Pancreas (tissue), 10 donors: ENCODE results near the gene PAX5. TPM values are rescaled to one million over a fixed set of nuclear protein-coding genes. Genes with fewer than 3 reads are reported as not detected.

Source experiments
- ATAC-seq, 4 donors: fragments of 200-7000 bp; cut with Tn5 transposase; one replicate each; pipeline versions ENCODE4 v1.8.0 to v1.9.1; 2020; ENCODE audit warnings: mild to moderate bottlenecking in 4 of 4, moderate library complexity in 4 of 4
- DNase-seq, 6 donors: peaks; one replicate each; pipeline ENCODE4 v3.0.0-alpha.2; 2020
- FAIRE-seq: peaks from 2 replicates; lab custom pipeline; 2012; peaks lifted over from hg19 to GRCh38; lab: Jason Lieb, UNC
- H3K27ac ChIP-seq, 4 donors: fragments of 200-600 bp; sonication (generic); 1 replicate in 3 of 4; 2 replicates in 1 of 4; pipeline versions ENCODE4 v1.5.0 to v1.8.0; 2020
- H3K27me3 ChIP-seq, 4 donors: fragments of 200-600 bp; one replicate each; pipeline ENCODE4 v1.8.0; 2021
- H3K36me3 ChIP-seq, 3 donors: fragments of 200-600 bp; sonication (generic) in 1 of 3; one replicate each; pipeline versions ENCODE4 v1.5.0 to v1.8.0; 2020 to 2021
- H3K4me1 ChIP-seq, 3 donors: fragments of 200-600 bp; one replicate each; pipeline ENCODE4 v1.8.0; 2021
- H3K4me3 ChIP-seq, 4 donors: fragments of 200-600 bp; sonication (generic) in 2 of 4; one replicate each; pipeline versions ENCODE4 v1.5.0 to v1.8.0; 2020 to 2021
- H3K9me3 ChIP-seq, 4 donors: fragments of 200-600 bp; one replicate each; pipeline ENCODE4 v1.8.0; 2021
- WGBS, 2 donors: extraction: QIAGEN DNeasy Blood & Tissue Kit; methylation state at CpG; one replicate each; pipeline ENCODE4 v1.1.7; 2013; 5-methylcytosine and 5-hydroxymethylcytosine counted together
- intact Hi-C, 3 donors: fragments of 100-400 bp; cut with DNase I; formaldehyde crosslinking; loops; one replicate each; pipeline versions ENCODE4 v1.11.1 to v1.14.2; 2022
- polyA plus RNA-seq, 2 donors: library from polyadenylated mRNA; stranded (reverse); fragments of 200-250 nt; gene quantifications; one replicate each; pipeline ENCODE4 v1.2.3, GENCODE V29; 2013
- total RNA-seq, 6 donors: library from RNA; stranded (reverse); fragmentation: NEBNext Ultra II Directional in 4 of 6; extraction: Animal tissue kit (Norgen Biotek cat#: 25700) in 4 of 6; gene quantifications; one replicate each; pipeline versions ENCODE4 v1.2.1 to v1.2.4, GENCODE V29; 2021 to 2023
- TF ChIP-seq, protein P1 (sequence below), 4 donors: fragments of 200-600 bp; sonication (generic) in 3 of 4; IDR thresholded peaks; one replicate each; pipeline versions ENCODE4 v1.5.0 to v1.8.0; 2021; ENCODE audit warnings: antibody characterized with exemption in 4 of 4
- donor health status: healthy with polysubstance abuse.
- donor health status: DM: no; HTN: no; CAD: no; lungs with moderate emphysema.
- donor health status: DM: no; HTN: no; CAD: no.
- donor health status: control.
- donor health status: control.
- donor health status: Bipolar disorder and iron deficiency.
- donor health status: DM: yes; HTN: yes; CAD: no.
- donor health status: DM: no; HTN: no; CAD: no.
- donor health status: DM: no; HTN: no; CAD: no.
- donor health status: DM: yes; HTN: yes; CAD: no.

PAX5 gene
- total and polyA plus RNA-seq, 8 donors = under 0.01 to 0.35 (median 0.28) TPM; not detected in 1

DNA sequence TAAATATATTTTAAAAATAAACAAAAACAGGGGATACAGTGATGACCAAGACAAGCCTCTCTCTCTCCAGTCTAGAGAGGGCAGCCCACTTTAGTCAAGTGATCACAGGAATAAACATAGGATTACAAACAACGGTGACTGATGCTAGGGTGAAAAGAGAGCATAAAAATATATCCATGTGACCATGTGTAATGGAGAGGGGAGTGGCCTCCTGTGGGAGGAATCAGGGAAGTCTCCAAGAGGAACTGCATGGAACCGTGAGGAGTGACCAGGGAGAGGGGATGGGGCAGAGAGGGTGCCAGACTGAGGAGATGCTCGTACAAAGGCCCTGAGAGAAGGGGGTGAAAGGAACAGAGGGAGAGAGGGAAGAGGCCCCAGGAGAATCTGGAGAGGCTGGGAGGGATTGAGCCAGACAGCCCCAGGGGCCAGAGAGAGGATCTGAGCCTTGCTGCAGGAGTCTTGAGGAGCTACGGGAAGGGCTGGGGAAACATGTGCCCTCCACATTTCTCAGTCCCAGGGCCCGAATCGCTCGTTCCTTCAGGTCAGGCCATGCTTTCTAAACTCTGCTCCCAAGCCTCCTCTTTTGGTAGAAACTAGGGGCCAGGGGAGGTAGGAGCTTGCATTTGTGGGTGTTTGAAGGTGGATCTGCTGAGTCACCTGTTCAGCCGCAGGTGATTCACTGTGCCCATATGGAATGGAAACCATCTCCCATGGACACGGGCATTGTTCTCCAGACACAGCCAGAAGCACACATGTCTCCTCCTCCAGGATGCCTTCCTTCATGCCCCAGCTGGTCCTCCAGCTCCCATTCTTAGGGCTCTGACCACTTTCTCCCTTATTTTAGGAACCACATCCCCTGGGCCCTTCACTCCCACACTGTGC, 63.8 kb downstream of the PAX5 start:
- FAIRE-seq (no peak), ATAC-seq (no peak), DNase-seq (no peak)
- 65 to 71% methylated on average over 9 of the region's 9 CpGs for WGBS, 2 donors
- no peaks in the 10 kb centered on the region for H3K9me3 ChIP-seq
- no peak overlapping the region for H3K4me3 ChIP-seq
- TF ChIP-seq, protein P1, sequence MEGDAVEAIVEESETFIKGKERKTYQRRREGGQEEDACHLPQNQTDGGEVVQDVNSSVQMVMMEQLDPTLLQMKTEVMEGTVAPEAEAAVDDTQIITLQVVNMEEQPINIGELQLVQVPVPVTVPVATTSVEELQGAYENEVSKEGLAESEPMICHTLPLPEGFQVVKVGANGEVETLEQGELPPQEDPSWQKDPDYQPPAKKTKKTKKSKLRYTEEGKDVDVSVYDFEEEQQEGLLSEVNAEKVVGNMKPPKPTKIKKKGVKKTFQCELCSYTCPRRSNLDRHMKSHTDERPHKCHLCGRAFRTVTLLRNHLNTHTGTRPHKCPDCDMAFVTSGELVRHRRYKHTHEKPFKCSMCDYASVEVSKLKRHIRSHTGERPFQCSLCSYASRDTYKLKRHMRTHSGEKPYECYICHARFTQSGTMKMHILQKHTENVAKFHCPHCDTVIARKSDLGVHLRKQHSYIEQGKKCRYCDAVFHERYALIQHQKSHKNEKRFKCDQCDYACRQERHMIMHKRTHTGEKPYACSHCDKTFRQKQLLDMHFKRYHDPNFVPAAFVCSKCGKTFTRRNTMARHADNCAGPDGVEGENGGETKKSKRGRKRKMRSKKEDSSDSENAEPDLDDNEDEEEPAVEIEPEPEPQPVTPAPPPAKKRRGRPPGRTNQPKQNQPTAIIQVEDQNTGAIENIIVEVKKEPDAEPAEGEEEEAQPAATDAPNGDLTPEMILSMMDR (IDR thresholded peaks at IDR 0.05) = no peak
- no peaks in the 10 kb centered on the region for H3K27me3 ChIP-seq
- no peak overlapping the region for H3K27ac ChIP-seq
- H3K4me1 ChIP-seq = no peaks in the 10 kb centered on the region
- H3K36me3 ChIP-seq = no peaks in the 10 kb centered on the region
- intact Hi-C loops = no loop called here

DNA sequence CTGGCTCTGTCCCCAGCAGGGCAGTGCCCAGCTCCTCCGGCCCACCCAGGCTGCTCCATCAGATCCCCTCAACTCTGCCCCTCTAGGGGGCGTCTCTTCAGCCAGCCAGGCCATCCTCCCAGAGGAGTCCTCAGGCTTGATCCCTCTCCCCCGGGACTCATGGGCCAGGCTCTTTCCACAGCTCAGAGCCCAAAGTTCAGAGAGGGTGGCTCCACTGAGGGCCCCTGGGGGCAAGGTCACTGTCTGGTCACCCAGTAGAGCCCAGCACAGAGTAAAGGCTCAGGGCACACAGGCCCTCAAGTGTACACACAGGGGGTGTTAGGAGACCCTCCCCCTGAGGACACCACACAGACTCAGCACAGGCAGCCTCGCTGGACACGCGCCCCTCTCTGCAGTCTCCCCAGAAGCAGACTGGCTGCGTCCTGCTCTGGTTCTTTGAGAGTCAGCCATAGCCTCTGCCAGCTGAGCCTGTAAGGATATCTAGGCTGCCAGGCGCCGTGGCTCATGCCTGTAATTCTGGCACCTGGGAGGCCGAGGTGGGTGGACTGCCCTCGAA, 64.8 kb downstream of the PAX5 start:
- DNase-seq = no peak
- 75 to 79% methylated on average over 11 of the region's 11 CpGs for WGBS, 2 donors
- Histone ChIP-seq H3K27ac (no peak overlapping the region), H3K9me3 (no peaks in the 10 kb centered on the region), H3K4me3 (no peak overlapping the region), H3K27me3 (no peaks in the 10 kb centered on the region), H3K4me1 (no peaks in the 10 kb centered on the region), H3K36me3 (no peaks in the 10 kb centered on the region)
- FAIRE-seq = no peak
- intact Hi-C loops = no loop called here
- TF ChIP-seq, protein P1 (IDR thresholded peaks at IDR 0.05) = no peak
- no peak for ATAC-seq

DNA sequence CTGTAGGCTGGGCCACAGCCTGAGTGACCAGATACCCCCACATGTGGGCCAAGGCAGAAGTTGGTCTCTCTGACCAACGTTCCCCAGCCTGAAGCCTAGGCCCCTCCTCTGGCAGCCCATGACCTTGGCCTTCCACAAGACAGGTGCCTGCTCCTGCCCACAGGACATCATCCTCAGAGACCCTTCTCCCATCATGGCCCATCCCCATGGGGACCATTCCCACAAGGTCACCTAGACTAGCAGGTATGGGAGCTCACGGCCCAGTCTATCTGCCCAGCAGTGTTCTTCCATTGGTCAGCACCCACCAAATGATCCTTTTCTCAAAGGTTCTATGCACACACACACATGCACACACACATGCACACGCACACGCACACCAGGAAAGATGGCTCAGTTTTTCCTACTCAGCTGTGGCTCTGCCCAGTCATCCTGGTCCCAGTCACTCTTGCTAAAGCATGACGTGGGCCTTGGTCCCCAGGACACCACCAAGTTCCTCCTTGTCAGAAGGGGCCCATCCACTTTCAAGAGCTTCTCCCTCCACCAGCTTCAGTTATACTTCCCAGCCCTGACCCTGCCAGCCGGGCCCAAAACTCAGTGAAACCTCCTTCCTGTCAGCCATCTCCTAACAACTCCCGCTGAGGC, 65.4 kb downstream of the PAX5 start:
- Histone ChIP-seq H3K36me3 (no peaks in the 10 kb centered on the region), H3K9me3 (no peaks in the 10 kb centered on the region), H3K4me3 (no peak overlapping the region), H3K27me3 (no peaks in the 10 kb centered on the region), H3K27ac (no peak overlapping the region), H3K4me1 (no peaks in the 10 kb centered on the region)
- DNase-seq (no peak), ATAC-seq (no peak), FAIRE-seq (no peak)
- WGBS, 2 donors = 82 to 92% methylated on average over 7 of the region's 7 CpGs
- intact Hi-C loops = no loop called here
- TF ChIP-seq, protein P1 (IDR thresholded peaks at IDR 0.05) = no peak

DNA sequence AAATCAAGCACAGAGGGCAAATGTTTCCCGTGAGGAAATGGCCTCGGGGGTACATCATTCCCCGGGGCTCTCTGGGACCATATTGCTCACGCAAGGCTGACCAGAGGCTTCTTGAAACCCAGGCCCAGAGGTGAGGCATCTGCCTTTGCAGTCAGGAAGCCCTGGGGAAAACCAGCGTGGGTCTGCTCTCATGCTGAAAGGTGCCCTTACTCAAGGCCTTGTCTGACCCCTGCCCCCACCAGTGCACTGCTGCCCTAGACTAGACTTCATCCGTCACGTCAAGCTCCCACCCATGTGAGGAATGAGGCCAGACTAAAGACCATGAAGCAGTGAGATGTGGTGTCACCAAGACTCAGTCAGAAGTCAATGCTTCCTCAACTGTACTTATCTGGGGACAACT, 66.1 kb downstream of the PAX5 start:
- ATAC-seq = no peak
- no peaks in the 10 kb centered on the region for H3K27me3 ChIP-seq
- no peak overlapping the region for H3K27ac ChIP-seq
- no peak for FAIRE-seq
- intact Hi-C loops = no loop called here
- H3K4me1 ChIP-seq = no peaks in the 10 kb centered on the region
- TF ChIP-seq, protein P1 (IDR thresholded peaks at IDR 0.05) = no peak
- no peaks in the 10 kb centered on the region for H3K9me3 ChIP-seq
- H3K36me3 ChIP-seq = no peaks in the 10 kb centered on the region
- DNase-seq = no peak
- no peak overlapping the region for H3K4me3 ChIP-seq
- 65 to 81% methylated on average over 7 of the region's 7 CpGs for WGBS, 2 donors
